ENCODE data around the gene NFIX. TPM values are rescaled to one million over a fixed set of nuclear protein-coding genes. Genes with fewer than 3 reads are reported as not detected.

NFIX gene
- total RNA-seq, 4 donors from 2014 or later: 39.8 to 55.8 (median 48.2) TPM

- 65 to 73% methylated on average over 12 to 13 of the region's 13 CpGs for WGBS, 2 donors
- no peak for TF ChIP-seq CTCF (IDR thresholded peaks at IDR 0.05)
- TF ChIP-seq POLR2A (IDR thresholded peaks at IDR 0.05): no peak
- no peak for TF ChIP-seq EP300 (IDR thresholded peaks at IDR 0.05)
- peaks cover 0 to 34% (median 0%) of the 10 kb centered on the region in 3 donors for H3K36me3 ChIP-seq
- no peak for DNase-seq (ENCODE audit: low spot score in 2 of 2)
- no peaks in the 10 kb centered on the region for H3K9me3 ChIP-seq
- H3K4me1 ChIP-seq: peaks cover 0 to 53% (median 23%) of the 10 kb centered on the region in 4 donors
- no peaks in the 10 kb centered on the region for H3K27me3 ChIP-seq
- H3K27ac ChIP-seq: peak overlapping the region in 3 of 4 donors; percentile 81 to 93 (median 88)
- H3K4me3 ChIP-seq: peak overlapping the region in 2 of 4 donors; percentile 34 to 35
Observed at GRCh38 chr19:13103581-13104359, 108.5 kb downstream of the NFIX start.

GRCh38 chr19:13104360-13104847 is 109.1 kb downstream of the NFIX start:
- DNase-seq (ENCODE audit: low spot score in 2 of 2): no peak
- H3K36me3 ChIP-seq: peaks cover 0 to 40% (median 0%) of the 10 kb centered on the region in 3 donors
- no peaks in the 10 kb centered on the region for H3K9me3 ChIP-seq
- TF ChIP-seq CTCF (IDR thresholded peaks at IDR 0.05) (peak; percentile 58 to 86 (median 76)), POLR2A (IDR thresholded peaks at IDR 0.05) (no peak), EP300 (IDR thresholded peaks at IDR 0.05) (peak; percentile 19 to 86)
- peaks cover 0 to 49% (median 20%) of the 10 kb centered on the region in 4 donors for H3K4me1 ChIP-seq
- WGBS, 2 donors: 17 to 29% methylated on average over 12 to 31 of the region's 33 CpGs
- H3K27me3 ChIP-seq: no peaks in the 10 kb centered on the region
- H3K4me3 ChIP-seq: peak overlapping the region in 2 of 4 donors; percentile 34 to 35
- peak overlapping the region in 3 of 4 donors; percentile 46 to 93 (median 81) for H3K27ac ChIP-seq

- Histone ChIP-seq H3K27ac (peak overlapping the region in 3 of 4 donors; percentile 46 to 93 (median 81)), H3K9me3 (no peaks in the 10 kb centered on the region), H3K4me1 (peaks cover 0 to 47% (median 17%) of the 10 kb centered on the region in 4 donors), H3K27me3 (no peaks in the 10 kb centered on the region), H3K4me3 (peak overlapping the region in 2 of 4 donors; percentile 34 to 35), H3K36me3 (peaks cover 0 to 47% (median 0%) of the 10 kb centered on the region in 3 donors)
- TF ChIP-seq EP300 (IDR thresholded peaks at IDR 0.05) (no peak), CTCF (IDR thresholded peaks at IDR 0.05) (peak in 1 of 5 experiments; percentile 17)
- 63 to 67% methylated on average over 29 of the region's 29 CpGs for WGBS, 2 donors
- no peak for DNase-seq (ENCODE audit: low spot score in 2 of 2)
Observed at GRCh38 chr19:13104848-13105711, 109.8 kb downstream of the NFIX start.

DNA sequence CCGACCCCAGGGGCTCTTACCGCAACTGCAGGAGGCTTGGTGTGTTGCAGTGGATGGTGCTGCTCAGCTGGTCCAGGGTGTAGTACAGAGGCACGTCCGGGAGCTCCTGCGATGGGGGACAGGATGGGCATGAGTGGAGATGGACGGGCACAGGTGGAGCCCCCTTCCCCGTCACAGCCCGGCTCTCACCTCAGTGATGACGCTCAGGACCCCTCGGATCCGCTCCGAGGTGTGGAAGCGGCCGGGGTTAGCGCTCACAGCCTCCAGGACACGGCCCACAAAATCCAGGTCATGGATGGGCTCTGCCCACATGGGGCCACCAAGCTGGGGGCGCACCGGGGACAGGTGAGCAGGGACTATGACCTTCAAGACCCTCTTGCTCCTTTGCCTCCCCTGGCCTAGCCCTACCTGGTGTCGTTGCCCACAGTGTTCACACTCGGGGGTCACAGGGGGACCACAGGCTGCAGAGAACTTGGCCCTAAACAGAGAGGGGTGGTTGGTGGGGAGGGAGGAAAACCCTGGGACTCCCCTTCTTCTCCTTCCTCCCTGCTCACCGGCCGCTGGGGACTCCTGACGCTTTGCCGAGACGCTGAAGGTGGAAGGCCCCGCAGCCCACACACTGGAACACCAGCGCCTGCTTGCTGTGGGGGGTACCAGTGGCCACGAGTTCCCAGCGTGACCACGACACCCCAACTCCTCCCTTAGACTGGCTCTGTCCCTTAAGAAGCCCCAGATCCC is 114.3 kb downstream of the NFIX start:
- H3K27ac ChIP-seq: no peak overlapping the region
- no peaks in the 10 kb centered on the region for H3K27me3 ChIP-seq
- DNase-seq (ENCODE audit: low spot score in 2 of 2): no peak
- peaks cover 0 to 90% (median 5%) of the 10 kb centered on the region in 3 donors for H3K36me3 ChIP-seq
- TF ChIP-seq CTCF (IDR thresholded peaks at IDR 0.05) (no peak), POLR2A (IDR thresholded peaks at IDR 0.05) (no peak), EP300 (IDR thresholded peaks at IDR 0.05) (no peak)
- peaks cover 0 to 2% (median 0%) of the 10 kb centered on the region in 4 donors for H3K4me1 ChIP-seq
- no peak overlapping the region for H3K4me3 ChIP-seq
- 91 to 93% methylated on average over 29 to 30 of the region's 30 CpGs for WGBS, 2 donors
- no peaks in the 10 kb centered on the region for H3K9me3 ChIP-seq

Measured in tibial nerve (tissue), 4 donors.